HepG2 (cell line): Measurements from ENCODE around the gene ARAP3. TPM values are rescaled to one million over a fixed set of nuclear protein-coding genes. Genes with fewer than 3 reads are reported as not detected.

Source experiments
- ATAC-seq: fragments of 200-7000 bp; cut with Tn5 transposase; 3 replicates; pipeline ENCODE4 v1.9.1; 2020; ENCODE audit warnings: mild to moderate bottlenecking, moderate library complexity
- BruUV-seq: library from RNA; stranded (reverse); fragments of 400-500 nt; replicated peaks from 2 replicates; lab custom pipeline; 2021; lab: Mats Ljungman, UMichigan
- CTCF ChIA-PET: fragments of 300-600 bp; formaldehyde crosslinking; extraction: SDS; loops from one replicate; lab custom pipeline; 2021; ENCODE audit warnings: low total read pairs, inconsistent platforms, low intra/inter-chr PET ratio; lab: Yijun Ruan, JAX
- POLR2A ChIA-PET: fragments of 350-600 bp; sonication (Branson Sonifier 250); formaldehyde crosslinking; loops from one replicate; lab custom pipeline; 2020; ENCODE audit warnings: antibody characterized with exemption, inconsistent platforms; lab: Yijun Ruan, JAX
- DNase-seq: peaks from one replicate; pipeline ENCODE4 v3.0.0-alpha.2; 2015; ENCODE audit warnings: low spot score
- FAIRE-seq: peaks from 3 replicates; lab custom pipeline; 2011; peaks lifted over from hg19 to GRCh38; lab: Jason Lieb, UNC
- H2AFZ ChIP-seq: one replicate; pipeline ENCODE4 v1.6.1; 2011; ENCODE audit warnings: low read length, inconsistent platforms
- H3K27ac ChIP-seq: fragments of 300-600 bp; 3 replicates; pipeline ENCODE4 v1.8.0; 2011; ENCODE audit warnings: mixed run types, mild to moderate bottlenecking, mixed read lengths, low read length, inconsistent platforms; ENCODE audit not compliant: insufficient read depth; ENCODE audit errors: extremely low read length
- H3K27me3 ChIP-seq, 2 experiments: fragments of 200-600 bp in 1 of 2; 2 replicates in 1 of 2; 3 replicates in 1 of 2; pipeline versions ENCODE4 v1.6.0 to v1.8.0; 2011; ENCODE audit warnings: low read length in 2 of 2, mild to moderate bottlenecking in 2 of 2, moderate library complexity in 2 of 2, inconsistent platforms in 1 of 2; ENCODE audit not compliant: insufficient read depth in 2 of 2, control insufficient read depth in 1 of 2
- H3K36me3 ChIP-seq, 2 experiments: fragments of 200-600 bp in 1 of 2; replicated peaks in 1 of 2; 2 replicates in 1 of 2; 3 replicates in 1 of 2; pipeline versions ENCODE4 v1.5.1 to v1.8.0; 2011; ENCODE audit warnings: low read length in 2 of 2, inconsistent platforms in 1 of 2; ENCODE audit not compliant: insufficient read depth in 2 of 2, control insufficient read depth in 1 of 2
- H3K4me1 ChIP-seq: 2 replicates; pipeline ENCODE4 v1.5.1; 2012; ENCODE audit warnings: low read length, inconsistent platforms; ENCODE audit not compliant: insufficient read depth
- H3K4me2 ChIP-seq: 2 replicates; pipeline ENCODE4 v1.6.0; 2011; ENCODE audit warnings: low read depth, low read length, inconsistent platforms
- H3K4me3 ChIP-seq, 3 experiments: fragments of 200-600 bp in 1 of 3; sonication (generic), shearing (Covaris generic) in 1 of 3; replicated peaks in 1 of 3; 2 replicates each; pipeline ENCODE4 v1.5.1; 2011 to 2016; ENCODE audit warnings: low read length in 3 of 3, inconsistent platforms in 2 of 3, low read depth in 2 of 3, mild to moderate bottlenecking in 2 of 3, control low read depth in 1 of 3, mixed read lengths in 1 of 3; ENCODE audit not compliant: insufficient read depth in 1 of 3
- H3K79me2 ChIP-seq: one replicate; pipeline ENCODE4 v1.6.1; 2011; ENCODE audit warnings: low read length, inconsistent platforms; ENCODE audit not compliant: insufficient read depth
- H3K9ac ChIP-seq: 2 replicates; pipeline ENCODE4 v1.6.0; 2011; ENCODE audit warnings: mild to moderate bottlenecking, low read depth, low read length, inconsistent platforms; ENCODE audit not compliant: insufficient read depth
- H3K9me3 ChIP-seq: 2 replicates; pipeline ENCODE4 v1.5.1; 2012; ENCODE audit warnings: mild to moderate bottlenecking, low read length
- H4K20me1 ChIP-seq: 2 replicates; pipeline ENCODE4 v1.6.0; 2011; ENCODE audit warnings: inconsistent platforms, mild to moderate bottlenecking, low read length, moderate library complexity; ENCODE audit not compliant: insufficient read depth
- ATF4 ChIP-seq, 2 experiments: fragments of 450-650 bp in 1 of 2; sonication (generic) in 1 of 2; formaldehyde crosslinking; IDR thresholded peaks; 2 replicates each; pipeline versions ENCODE4 v1.5.0 to v1.8.0; 2020 to 2022; ENCODE audit warnings: mild to moderate bottlenecking in 1 of 2, missing genetic modification reagents in 1 of 2
- CBX1 ChIP-seq: IDR thresholded peaks from one replicate; pipeline ENCODE4 v1.6.1; 2016; ENCODE audit warnings: antibody characterized with exemption, low read depth
- ETS1 ChIP-seq: sonication (generic); formaldehyde crosslinking; IDR thresholded peaks from 2 replicates; pipeline ENCODE4 v1.4.0; 2020; ENCODE audit warnings: missing genetic modification reagents
- LBX2 ChIP-seq: sonication (generic); formaldehyde crosslinking; IDR thresholded peaks from 2 replicates; pipeline ENCODE4 v1.5.0; 2020; ENCODE audit warnings: missing genetic modification reagents, mild to moderate bottlenecking, borderline replicate concordance
- MAFK ChIP-seq, 2 experiments: IDR thresholded peaks in 1 of 2; conservative IDR thresholded peaks in 1 of 2; 2 replicates each; pipeline ENCODE4 v1.6.1; 2011; ENCODE audit warnings: improper control_type of control experiment in 2 of 2, low read length in 2 of 2
- MTF1 ChIP-seq: sonication (generic); formaldehyde crosslinking; IDR thresholded peaks from 2 replicates; pipeline ENCODE4 v1.5.0; 2020; ENCODE audit warnings: missing genetic modification reagents
- NFIC ChIP-seq: IDR thresholded peaks from 2 replicates; pipeline ENCODE4 v1.6.1; 2012; ENCODE audit warnings: mild to moderate bottlenecking, low read length, inconsistent platforms
- NFRKB ChIP-seq: fragments of 450-650 bp; IDR thresholded peaks from 2 replicates; pipeline ENCODE4 v1.6.1; 2017
- NR2F6 ChIP-seq, 2 experiments: IDR thresholded peaks; 2 replicates each; pipeline ENCODE4 v1.6.1; 2016; ENCODE audit warnings: antibody characterized with exemption in 1 of 2, mild to moderate bottlenecking in 1 of 2
- REL ChIP-seq: sonication (generic); formaldehyde crosslinking; conservative IDR thresholded peaks from 2 replicates; pipeline ENCODE4 v1.8.0; 2022; ENCODE audit warnings: mild to moderate bottlenecking, missing genetic modification reagents, moderate library complexity
- ZEB1 ChIP-seq: IDR thresholded peaks from 2 replicates; pipeline ENCODE4 v1.6.1; 2012; ENCODE audit warnings: mild to moderate bottlenecking, low read depth, inconsistent platforms; ENCODE audit not compliant: insufficient replicate concordance
- ZNF143 ChIP-seq: sonication (generic); formaldehyde crosslinking; IDR thresholded peaks from 2 replicates; pipeline ENCODE4 v1.4.0; 2020; ENCODE audit warnings: missing genetic modification reagents
- ZNF558 ChIP-seq: sonication (generic); formaldehyde crosslinking; IDR thresholded peaks from 2 replicates; pipeline ENCODE4 v1.9.0; 2022; ENCODE audit warnings: mild to moderate bottlenecking, missing genetic modification reagents, borderline replicate concordance
- ZNF7 ChIP-seq: IDR thresholded peaks from 2 replicates; pipeline ENCODE4 v1.6.1; 2016; ENCODE audit warnings: missing biosample characterization, missing genetic modification reagents
- ZNF724P ChIP-seq: sonication (generic); formaldehyde crosslinking; IDR thresholded peaks from 2 replicates; pipeline ENCODE4 v1.8.0; 2022; ENCODE audit warnings: missing genetic modification reagents, borderline replicate concordance
- WGBS: methylation state at CpG from one replicate; pipeline ENCODE4 v1.1.6; 2017; ENCODE audit warnings: low lambda C conversion rate; 5-methylcytosine and 5-hydroxymethylcytosine counted together
- in situ Hi-C: cut with HindIII; loops from 2 replicates; pipeline ENCODE4 v1.10.0; 2017; ENCODE audit warnings: low pct_unique_long_range_greater_than_20kb; ENCODE audit not compliant: extremely low pct_ligation_motif_present
- intact Hi-C: fragments of 100-400 bp; cut with micrococcal nuclease; formaldehyde crosslinking; loops from one replicate; pipeline ENCODE4 v1.10.0; 2022; ENCODE audit not compliant: unreplicated experiment
- polyA plus RNA-seq, 8 experiments: library from polyadenylated mRNA; depleted of rRNA in 3 of 8; stranded (reverse) in 7 of 8; unstranded in 1 of 8; fragments of >200 nt; fragmentation: Illumina TruSeq in 4 of 8; extraction: Trizol in 4 of 8; gene quantifications; 2 replicates each; pipeline versions ENCODE4 v1.2.1 to v1.2.3, GENCODE V29; 2011 to 2016; ENCODE audit warnings: low read depth in 4 of 8, missing spikeins in 1 of 8, mixed read lengths in 1 of 8; ENCODE audit not compliant: insufficient read depth in 1 of 8
- total RNA-seq, 5 experiments: library from RNA; depleted of rRNA; stranded (reverse); fragments of >200 nt; fragmentation: Illumina TruSeq; extraction: Trizol; gene quantifications; 2 replicates each; pipeline ENCODE4 v1.2.3, GENCODE V29; 2016; ENCODE audit warnings: low read depth in 1 of 5

ARAP3 gene
- total and polyA plus RNA-seq, 2 of the 13 experiments (the other 11 are each of a cell fraction or from before 2014, with no cell fraction given): 0.25 TPM; not detected in 1

- no peak overlapping the region for H3K9ac ChIP-seq
- H3K79me2 ChIP-seq: peaks cover 28% of the 10 kb centered on the region
- H3K27me3 ChIP-seq: no peaks in the 10 kb centered on the region; a peak in 1 of 5 replicates
- ChIA-PET CTCF (no interaction called here), POLR2A (interaction anchor here (2.9 kb wide), 1 partner anchor 19 kb away, joined by 35 read pairs; the partner anchor contains the start of gene DIAPH1)
- intact Hi-C loops: loop anchor here (1.0 kb wide), 1 partner anchor 46 kb away; no protein-coding TSS in a partner anchor
- WGBS: 95% methylated on average over 2 of the region's 2 CpGs
- H3K27ac ChIP-seq: no peak overlapping the region
- H3K4me3 ChIP-seq: no peak overlapping the region
- no peaks in the 10 kb centered on the region for H3K9me3 ChIP-seq
- H3K4me2 ChIP-seq: no peak overlapping the region
- in situ Hi-C loops: loop anchor here (5.0 kb wide), 1 partner anchor 46 kb away; no protein-coding TSS in a partner anchor
- no peak for TF ChIP-seq NFRKB
- no peak for TF ChIP-seq ZNF558
- no peak for TF ChIP-seq CBX1
- no TSS peak for BruUV-seq
- FAIRE-seq: no peak
- H3K4me1 ChIP-seq: peaks cover 29% of the 10 kb centered on the region
- no peak for ATAC-seq
- H3K36me3 ChIP-seq: peaks cover 2 to 19% of the 10 kb centered on the region in 2 experiments; a peak in 1 of 5 replicates
- no peak overlapping the region for H2AFZ ChIP-seq
- no peak for DNase-seq
- peaks cover 7% of the 10 kb centered on the region for H4K20me1 ChIP-seq
Observed at GRCh38 chr5:141638771-141639170, 43.3 kb downstream of the ARAP3 start.

GRCh38 chr5:141637767-141638419, 44.1 kb downstream of the ARAP3 start:
- peaks cover 33% of the 10 kb centered on the region for H3K79me2 ChIP-seq
- H3K4me3 ChIP-seq: peak overlapping the region; percentile 91 to 99 (median 99)
- no peaks in the 10 kb centered on the region; a peak in 1 of 5 replicates for H3K27me3 ChIP-seq
- peak; percentile 37 for DNase-seq
- POLR2A ChIA-PET: interaction anchor here (1.2 to 3.1 kb wide), 14 partner anchors 9 to 331 kb away, joined by 3 to 35 read pairs (median 8); partner anchors contain the start of genes DELE1, DIAPH1, FCHSD1 and RNF14
- H3K36me3 ChIP-seq: peaks cover 2 to 16% of the 10 kb centered on the region in 2 experiments; a peak in 1 of 5 replicates
- H3K27ac ChIP-seq: peak overlapping the region; percentile 75
- peaks cover 7% of the 10 kb centered on the region for H4K20me1 ChIP-seq
- peak; percentile 56 for ATAC-seq
- CTCF ChIA-PET: no interaction called here
- peak overlapping the region; percentile 69 for H3K9ac ChIP-seq
- intact Hi-C loops (loop anchor here (1.0 kb wide), 1 partner anchor 46 kb away; no protein-coding TSS in a partner anchor), in situ Hi-C loops (loop anchor here (5.0 kb wide), 1 partner anchor 46 kb away; no protein-coding TSS in a partner anchor)
- H3K9me3 ChIP-seq: no peaks in the 10 kb centered on the region
- BruUV-seq: TSS peak; percentile 47
- H2AFZ ChIP-seq: peak overlapping the region; percentile 1
- no peak for FAIRE-seq
- H3K4me1 ChIP-seq: peaks cover 29% of the 10 kb centered on the region
- H3K4me2 ChIP-seq: peak overlapping the region; percentile 95
- WGBS: 11% methylated on average over 22 of the region's 40 CpGs
- TF ChIP-seq NR2F6 (IDR thresholded peaks at IDR 0.05) (no peak), NR2F6 (CRISPR knock-in tag; IDR thresholded peaks at IDR 0.05) (no peak), ZNF143 (no peak), REL (no peak), ATF4 (CRISPR knock-in tag; IDR thresholded peaks at IDR 0.05) (no peak), ETS1 (no peak), ZNF7 (CRISPR knock-in tag) (no peak), NFIC (no peak), ZNF724P (no peak), MTF1 (CRISPR knock-in tag) (no peak), MAFK (conservative IDR thresholded peaks at IDR 0.05 in 1 of 2, IDR thresholded peaks at IDR 0.05 in 1 of 2; ENCODE audit: low read length in 2 of 2) (no peak), ZEB1 (no peak), LBX2 (CRISPR knock-in tag) (no peak)
